Stimulated activated CD4-positive, alpha-beta T cell treated with anti-CD3 and anti-CD28 coated beads, Interleukin-15, amount 100 ng/mL, for 48 hours (primary cell): ENCODE results near the gene ATP6V1F.
"Not testable (repeated sequence)": the region's sequence is repeated elsewhere in the genome, so short reads cannot be mapped to it uniquely, and the experiment has no call there.

Experiments used
- DNase-seq, 2 donors: peaks; one replicate each; pipeline ENCODE4 v3.0.0-alpha.2; 2020; ENCODE audit warnings: low read depth in 2 of 2

Gene ATP6V1F

GRCh38 chr7:128900237-128900636, 37.6 kb downstream of the ATP6V1F start:
- DNase-seq = no peak

- no peak for DNase-seq
These were observed 40.3 kb downstream of the ATP6V1F start for GRCh38 chr7:128902761-128903585.

- DNase-seq = no peak
These were observed 41.1 kb downstream of the ATP6V1F start for GRCh38 chr7:128903621-128904361.

- no peak for DNase-seq
These were observed 41.9 kb downstream of the ATP6V1F start for GRCh38 chr7:128904381-128905197.

GRCh38 chr7:128906001-128906765, 43.5 kb downstream of the ATP6V1F start:
- no peak for DNase-seq

- DNase-seq = no peak
These were observed 44.3 kb downstream of the ATP6V1F start for GRCh38 chr7:128906766-128907559.

- no peak for DNase-seq
These were observed 46.3 kb downstream of the ATP6V1F start for GRCh38 chr7:128908750-128909624.

GRCh38 chr7:128909625-128910568, 47.2 kb downstream of the ATP6V1F start:
- DNase-seq = no peak

- no peak for DNase-seq
These were observed 47.9 kb downstream of the ATP6V1F start, which contains the start of gene KCP for GRCh38 chr7:128910569-128910945. Gene KCP (minus strand): TSS chr7:128910709. CDS start chr7:128910676, 33 bp downstream.

- no peak for DNase-seq
These were observed 48.9 kb downstream of the ATP6V1F start for GRCh38 chr7:128911423-128912031.

GRCh38 chr7:128912281-128912680, 49.6 kb downstream of the ATP6V1F start:
- no peak for DNase-seq

- not testable (repeated sequence) for DNase-seq
These were observed 50.2 kb downstream of the ATP6V1F start for GRCh38 chr7:128912709-128913495.

- no peak for DNase-seq
These were observed 51.4 kb downstream of the ATP6V1F start for GRCh38 chr7:128913870-128914565.

- no peak for DNase-seq
These were observed 52.0 kb downstream of the ATP6V1F start for GRCh38 chr7:128914566-128915151.

GRCh38 chr7:128915271-128915819, 52.7 kb downstream of the ATP6V1F start:
- DNase-seq = no peak
